ENCODE measurements around the gene INTS7. TPM values are rescaled to one million over a fixed set of nuclear protein-coding genes. Genes with fewer than 3 reads are reported as not detected.
"Not testable (repeated sequence)": the region's sequence is repeated elsewhere in the genome, so short reads cannot be mapped to it uniquely, and the experiment has no call there.

The INTS7 gene
- total and polyA plus RNA-seq, 2 experiments from 2014 or later, result 11.8 to 15.5 TPM

- Histone ChIP-seq H3K27ac (no peak overlapping the region), H3K27me3 (no peaks in the 10 kb centered on the region), H3K9me3 (ENCODE audit: low read depth) (no peaks in the 10 kb centered on the region), H3K79me2 (peaks cover 3% of the 10 kb centered on the region), H3K4me1 (ENCODE audit: insufficient read depth) (no peaks in the 10 kb centered on the region), H3K9me2 (replicated peaks; ENCODE audit: insufficient read depth) (no peaks in the 10 kb centered on the region), H2AFZ (no peak overlapping the region), H4K20me1 (ENCODE audit: insufficient read depth, poor library complexity, severe bottlenecking) (no peaks in the 10 kb centered on the region), H3K4me3 (no peak overlapping the region), H3K36me3 (replicated peaks; ENCODE audit: insufficient read depth, low read depth) (no peaks in the 10 kb centered on the region), H3K4me2 (no peak overlapping the region)
- DNase-seq (ENCODE audit: low spot score), result no peak
- WGBS (ENCODE audit: low lambda C conversion rate, missing lambda C conversion rate), result 93% methylated on average over 3 of the region's 3 CpGs
- TF ChIP-seq EZH2 (IDR thresholded peaks at IDR 0.05; ENCODE audit: borderline replicate concordance), result no peak
These were observed 67.7 kb downstream of the INTS7 start for GRCh38 chr1:211967704-211968103.

GRCh38 chr1:211965108-211965805 is 70.1 kb downstream of the INTS7 start:
- H3K4me2 ChIP-seq, result no peak overlapping the region
- WGBS (ENCODE audit: low lambda C conversion rate, missing lambda C conversion rate), result 99% methylated on average over 8 of the region's 8 CpGs
- no peak overlapping the region for H3K27ac ChIP-seq
- peaks cover 3% of the 10 kb centered on the region for H3K79me2 ChIP-seq
- H3K9me2 ChIP-seq (replicated peaks; ENCODE audit: insufficient read depth), result no peaks in the 10 kb centered on the region
- no peaks in the 10 kb centered on the region for H3K27me3 ChIP-seq
- H3K4me3 ChIP-seq, result no peak overlapping the region
- DNase-seq (ENCODE audit: low spot score), result no peak
- no peak for TF ChIP-seq EZH2 (IDR thresholded peaks at IDR 0.05; ENCODE audit: borderline replicate concordance)
- no peak for TF ChIP-seq CTCF (IDR thresholded peaks at IDR 0.05; ENCODE audit: poor library complexity)
- no peak for TF ChIP-seq EZH2phosphoT487 (IDR thresholded peaks at IDR 0.05; ENCODE audit: low read depth, severe bottlenecking, unreplicated experiment)
- H2AFZ ChIP-seq, result no peak overlapping the region
- H4K20me1 ChIP-seq (ENCODE audit: insufficient read depth, poor library complexity, severe bottlenecking), result no peaks in the 10 kb centered on the region
- no peaks in the 10 kb centered on the region for H3K9me3 ChIP-seq (ENCODE audit: low read depth)
- H3K4me1 ChIP-seq (ENCODE audit: insufficient read depth), result no peaks in the 10 kb centered on the region
- no peaks in the 10 kb centered on the region for H3K36me3 ChIP-seq (replicated peaks; ENCODE audit: insufficient read depth, low read depth)

DNA sequence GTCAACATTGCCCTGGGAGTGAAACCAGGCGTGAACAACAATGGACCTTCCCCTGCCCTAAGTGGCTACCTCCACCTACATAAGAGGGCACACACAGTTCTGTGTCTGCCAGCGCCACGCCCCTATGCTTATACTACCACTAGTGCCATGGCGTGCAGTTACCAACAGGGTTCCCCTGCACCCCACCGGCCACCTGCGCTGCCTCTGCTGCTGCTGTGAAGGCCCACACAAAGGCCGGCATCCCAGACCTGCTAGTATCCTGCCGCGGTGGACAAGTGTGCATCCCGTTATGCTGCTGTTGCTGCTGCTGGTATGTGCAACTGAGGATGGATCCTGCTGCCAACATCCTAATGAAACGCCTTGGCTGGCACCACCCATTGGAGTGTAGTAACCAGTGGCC is 75.7 kb downstream of the INTS7 start:
- H3K27me3 ChIP-seq, result no peaks in the 10 kb centered on the region
- no peak overlapping the region for H2AFZ ChIP-seq
- H3K4me3 ChIP-seq, result no peak overlapping the region
- 98% methylated on average over 11 of the region's 11 CpGs for WGBS (ENCODE audit: low lambda C conversion rate, missing lambda C conversion rate)
- no peak overlapping the region for H3K4me2 ChIP-seq
- no peak for DNase-seq (ENCODE audit: low spot score)
- no peaks in the 10 kb centered on the region for H4K20me1 ChIP-seq (ENCODE audit: insufficient read depth, poor library complexity, severe bottlenecking)
- H3K9me3 ChIP-seq (ENCODE audit: low read depth), result no peaks in the 10 kb centered on the region
- H3K9me2 ChIP-seq (replicated peaks; ENCODE audit: insufficient read depth), result no peaks in the 10 kb centered on the region
- TF ChIP-seq EZH2 (IDR thresholded peaks at IDR 0.05; ENCODE audit: borderline replicate concordance) (no peak), CTCF (IDR thresholded peaks at IDR 0.05; ENCODE audit: poor library complexity) (no peak), EZH2phosphoT487 (IDR thresholded peaks at IDR 0.05; ENCODE audit: low read depth, severe bottlenecking, unreplicated experiment) (no peak)
- H3K79me2 ChIP-seq, result no peaks in the 10 kb centered on the region
- H3K27ac ChIP-seq, result no peak overlapping the region
- no peaks in the 10 kb centered on the region for H3K4me1 ChIP-seq (ENCODE audit: insufficient read depth)
- no peaks in the 10 kb centered on the region for H3K36me3 ChIP-seq (replicated peaks; ENCODE audit: insufficient read depth, low read depth)

DNA sequence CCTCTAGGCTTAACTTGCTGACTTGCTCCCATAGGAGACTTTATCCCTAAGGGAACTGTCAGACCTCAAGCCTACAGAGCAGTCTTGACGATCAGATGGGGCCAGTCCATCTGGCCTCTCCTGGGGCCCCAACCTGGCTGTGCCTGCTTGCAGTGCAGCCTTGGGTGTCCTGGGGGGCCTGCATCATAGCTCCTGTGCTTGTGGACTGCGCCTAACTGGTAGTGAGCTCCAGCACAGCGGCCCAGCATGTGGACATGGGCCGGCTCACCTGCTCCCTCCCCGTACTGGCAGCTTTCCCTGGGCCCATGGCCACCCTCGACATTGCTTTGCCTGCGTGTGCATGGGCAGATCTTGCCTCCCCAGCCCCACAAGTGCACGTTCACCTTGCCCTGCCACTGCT is 76.1 kb downstream of the INTS7 start:
- Histone ChIP-seq H4K20me1 (ENCODE audit: insufficient read depth, poor library complexity, severe bottlenecking) (no peaks in the 10 kb centered on the region), H3K9me2 (replicated peaks; ENCODE audit: insufficient read depth) (no peaks in the 10 kb centered on the region), H3K36me3 (replicated peaks; ENCODE audit: insufficient read depth, low read depth) (no peaks in the 10 kb centered on the region), H3K79me2 (no peaks in the 10 kb centered on the region), H3K27ac (no peak overlapping the region), H3K9me3 (ENCODE audit: low read depth) (no peaks in the 10 kb centered on the region), H3K27me3 (no peaks in the 10 kb centered on the region), H3K4me1 (ENCODE audit: insufficient read depth) (no peaks in the 10 kb centered on the region), H3K4me2 (no peak overlapping the region), H3K4me3 (no peak overlapping the region), H2AFZ (no peak overlapping the region)
- no peak for DNase-seq (ENCODE audit: low spot score)
- WGBS (ENCODE audit: low lambda C conversion rate, missing lambda C conversion rate), result 96% methylated on average over 8 of the region's 8 CpGs
- TF ChIP-seq EZH2phosphoT487 (IDR thresholded peaks at IDR 0.05; ENCODE audit: low read depth, severe bottlenecking, unreplicated experiment), result no peak
- no peak for TF ChIP-seq CTCF (IDR thresholded peaks at IDR 0.05; ENCODE audit: poor library complexity)

DNA sequence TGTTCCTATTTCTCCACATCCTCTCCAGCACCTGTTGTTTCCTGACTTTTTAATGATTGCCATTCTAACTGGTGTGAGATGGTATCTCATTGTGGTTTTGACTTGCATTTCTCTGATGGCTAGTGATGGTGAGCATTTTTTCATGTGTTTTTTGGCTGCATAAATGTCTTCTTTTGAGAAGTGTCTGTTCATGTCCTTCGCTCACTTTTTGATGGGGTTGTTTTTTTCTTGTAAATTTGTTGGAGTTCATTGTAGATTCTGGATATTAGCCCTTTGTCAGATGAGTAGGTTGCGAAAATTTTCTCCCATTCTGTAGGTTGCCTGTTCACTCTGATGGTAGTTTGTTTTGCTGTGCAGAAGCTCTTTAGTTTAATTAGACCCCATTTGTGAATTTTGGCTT is 81.3 kb downstream of the INTS7 start:
- not testable (repeated sequence) for H3K27me3 ChIP-seq; H3K36me3 ChIP-seq (replicated peaks; ENCODE audit: insufficient read depth, low read depth); DNase-seq (ENCODE audit: low spot score); H3K27ac ChIP-seq; H3K4me2 ChIP-seq; H2AFZ ChIP-seq; H3K79me2 ChIP-seq; H3K4me3 ChIP-seq; H3K9me3 ChIP-seq (ENCODE audit: low read depth); H4K20me1 ChIP-seq (ENCODE audit: insufficient read depth, poor library complexity, severe bottlenecking); H3K9me2 ChIP-seq (replicated peaks; ENCODE audit: insufficient read depth); H3K4me1 ChIP-seq (ENCODE audit: insufficient read depth)
- WGBS (ENCODE audit: low lambda C conversion rate, missing lambda C conversion rate), result 100% methylated on average over 1 of the region's 2 CpGs

DNA sequence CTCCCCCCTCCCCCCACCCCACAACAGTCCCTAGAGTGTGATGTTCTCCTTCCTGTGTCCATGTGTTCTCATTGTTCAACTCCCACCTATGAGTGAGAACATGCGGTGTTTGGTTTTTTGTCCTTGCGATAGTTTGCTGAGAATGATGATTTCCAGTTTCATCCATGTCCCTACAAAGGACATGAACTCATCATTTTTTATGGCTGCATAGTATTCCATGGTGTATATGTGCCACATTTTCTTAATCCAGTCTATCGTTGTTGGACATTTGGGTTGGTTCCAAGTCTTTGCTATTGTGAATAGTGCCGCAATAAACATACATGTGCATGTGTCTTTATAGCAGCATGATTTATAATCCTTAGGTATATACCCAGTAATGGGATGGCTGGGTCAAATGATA is 81.8 kb downstream of the INTS7 start:
- H3K9me2 ChIP-seq (replicated peaks; ENCODE audit: insufficient read depth); H2AFZ ChIP-seq; H3K4me2 ChIP-seq; H3K27ac ChIP-seq; H3K4me3 ChIP-seq; DNase-seq (ENCODE audit: low spot score); H3K79me2 ChIP-seq; H4K20me1 ChIP-seq (ENCODE audit: insufficient read depth, poor library complexity, severe bottlenecking); H3K36me3 ChIP-seq (replicated peaks; ENCODE audit: insufficient read depth, low read depth); H3K9me3 ChIP-seq (ENCODE audit: low read depth); H3K4me1 ChIP-seq (ENCODE audit: insufficient read depth); H3K27me3 ChIP-seq: not testable (repeated sequence)
- WGBS (ENCODE audit: low lambda C conversion rate, missing lambda C conversion rate), result 100% methylated on average over 1 of the region's 4 CpGs
